HG03342 (cell line): ENCODE results near the gene OR52J3.
"Not testable (repeated sequence)": the region's sequence is repeated elsewhere in the genome, so short reads cannot be mapped to it uniquely, and the experiment has no call there.

Experiments
- ATAC-seq: cut with Tn5 transposase; IDR thresholded peaks from one replicate; pipeline ENCODE4 v1.9.1; 2021; ENCODE audit warnings: mild to moderate bottlenecking, moderate library complexity; ENCODE audit not compliant: unreplicated experiment

The OR52J3 gene

GRCh38 chr11:5046226-5046625, at the start of gene OR52J3:
OR52J3 (plus strand) TSS chr11:5046526; CDS start chr11:5046526, 0 bp downstream.
- ATAC-seq = no peak

- no peak for ATAC-seq
Observed at GRCh38 chr11:5004424-5005274, 41.7 kb upstream of the OR52J3 start.

DNA sequence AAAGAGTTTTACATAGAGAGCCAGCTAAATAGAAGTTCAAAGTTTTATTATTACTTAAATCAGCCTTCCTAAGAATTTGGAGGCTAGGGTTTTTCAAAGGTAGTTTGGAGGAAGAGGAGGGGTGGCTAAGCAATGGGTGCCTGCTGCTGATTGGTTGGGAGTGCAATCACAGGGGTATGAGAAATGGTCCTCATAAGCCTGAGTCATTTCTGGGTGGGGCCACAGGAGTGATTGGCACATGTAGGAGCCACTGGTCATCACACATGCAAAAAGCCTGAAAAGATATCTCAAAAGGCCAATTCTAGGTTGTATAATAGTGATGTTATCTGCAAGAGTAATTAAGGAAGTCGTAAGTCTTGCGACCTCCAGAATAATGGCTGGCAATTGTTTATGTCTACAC, 38.8 kb upstream of the OR52J3 start:
- no peak for ATAC-seq

- ATAC-seq = no peak
Observed at GRCh38 chr11:5011254-5011653, 35.1 kb upstream of the OR52J3 start.

DNA sequence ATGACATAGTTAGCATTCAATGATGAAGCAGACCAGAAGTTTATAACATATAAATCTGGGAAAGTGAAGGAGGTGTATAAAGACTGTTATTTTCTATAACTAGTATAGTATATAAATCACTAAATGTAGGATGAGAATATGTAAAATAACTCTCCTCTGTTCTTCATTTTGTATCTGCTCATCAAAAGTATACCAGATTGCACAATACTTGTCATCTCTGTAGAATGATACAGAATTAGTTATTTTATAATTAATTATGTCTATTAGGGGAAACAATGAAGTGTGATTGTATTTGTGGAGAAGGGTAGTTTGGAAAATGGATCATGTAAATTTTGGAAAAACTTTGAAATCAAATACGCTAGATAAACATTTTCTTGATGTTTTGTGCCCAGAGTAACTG, 33.3 kb upstream of the OR52J3 start:
- no peak for ATAC-seq

DNA sequence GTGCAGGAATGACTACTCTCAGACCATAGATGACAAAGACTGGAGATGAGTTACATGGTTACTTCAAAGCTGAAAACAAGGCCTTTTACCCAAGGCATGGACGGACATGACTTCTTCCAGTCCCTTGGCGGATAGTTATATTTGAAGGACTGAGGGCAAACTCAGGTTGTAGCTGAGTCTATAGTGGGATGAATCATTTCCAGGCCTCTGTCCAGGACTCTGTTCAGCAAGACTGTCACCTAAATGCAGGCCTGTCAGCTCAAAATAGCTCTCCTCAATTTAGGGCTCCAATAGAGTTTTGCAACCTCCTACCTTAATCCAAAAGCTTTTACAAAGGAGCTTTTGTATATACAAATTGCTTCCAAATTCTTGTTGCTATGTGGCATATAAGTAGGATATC, 24.3 kb upstream of the OR52J3 start:
- no peak for ATAC-seq

DNA sequence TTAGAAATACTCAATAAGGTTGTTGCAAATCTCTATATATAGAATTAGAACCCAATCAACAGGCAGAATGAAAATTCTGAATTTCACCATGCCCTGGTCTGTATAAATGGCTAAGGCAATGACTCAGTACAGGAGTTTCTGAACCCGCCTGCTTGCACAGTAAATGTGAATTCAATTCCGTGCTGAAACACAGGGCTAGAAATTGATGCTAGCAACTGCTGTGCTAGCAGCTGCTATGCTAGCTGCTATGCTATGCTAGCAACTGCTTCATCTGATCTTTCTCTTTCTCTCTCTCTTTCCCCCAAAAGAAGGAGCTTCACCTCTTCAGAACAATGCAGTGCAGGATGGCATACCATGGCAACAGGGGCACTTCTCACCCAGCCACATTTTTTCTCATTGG, 9.7 kb upstream of the OR52J3 start:
- no peak for ATAC-seq

DNA sequence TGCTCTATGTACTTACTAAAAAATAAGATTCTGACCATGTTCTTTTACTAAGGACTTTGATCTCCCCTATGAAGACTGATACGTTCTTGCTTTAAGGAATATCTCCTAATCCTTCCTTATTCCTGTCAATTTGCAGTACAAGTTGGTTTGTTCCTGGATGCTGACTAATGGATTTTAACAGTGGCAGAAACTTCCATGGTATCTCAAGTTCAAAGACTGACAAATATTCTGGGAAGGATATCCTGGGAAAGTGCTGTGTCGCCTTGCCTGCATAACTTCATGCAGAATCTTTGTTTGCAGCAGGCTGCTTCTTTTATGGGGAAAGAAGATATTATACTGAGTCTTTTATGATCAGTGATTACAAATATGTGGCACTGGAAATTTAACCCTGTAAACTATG, 8.4 kb upstream of the OR52J3 start:
- ATAC-seq = no peak

GRCh38 chr11:5038341-5038740, 8.0 kb upstream of the OR52J3 start:
- no peak for ATAC-seq

- ATAC-seq = no peak
Observed at GRCh38 chr11:5040876-5041275, 5.5 kb upstream of the OR52J3 start.

DNA sequence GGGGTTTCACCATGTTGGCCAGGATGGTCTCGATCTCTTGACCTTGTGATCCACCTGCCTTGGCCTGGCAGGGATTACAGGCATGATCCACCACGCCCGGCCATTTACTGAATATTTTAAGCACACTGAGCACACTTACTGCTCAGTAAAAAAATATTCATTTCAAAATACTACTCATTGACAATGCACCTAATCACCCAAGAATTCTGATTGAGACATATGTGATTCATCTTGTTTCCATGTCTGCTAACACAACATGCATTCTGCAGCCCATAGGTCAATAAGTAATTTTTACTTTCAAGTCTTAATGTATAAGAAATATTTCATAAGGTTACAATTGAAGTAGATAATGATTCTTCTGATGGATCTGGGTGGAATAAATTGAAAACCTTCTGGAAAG, 4.2 kb upstream of the OR52J3 start:
- ATAC-seq = no peak

DNA sequence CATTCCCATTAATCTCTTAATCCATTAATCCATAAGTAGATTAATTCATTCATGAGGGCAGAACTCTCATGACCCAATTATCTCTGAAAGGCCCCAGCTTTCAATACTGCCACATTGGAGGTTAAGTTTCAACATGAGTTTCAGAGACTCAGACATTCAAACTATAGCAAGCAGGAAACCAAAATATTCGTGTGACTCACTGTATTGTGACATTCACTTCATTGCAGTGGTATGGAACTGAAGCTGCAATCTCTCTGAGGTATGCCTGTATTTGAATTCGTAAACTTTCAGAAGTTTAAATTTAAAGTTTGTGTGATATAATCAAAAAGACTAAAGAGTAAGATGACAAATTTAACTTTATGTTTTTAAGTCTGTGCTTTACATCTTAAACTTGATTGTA, 2.9 kb upstream of the OR52J3 start:
- no peak for ATAC-seq

- no peak for ATAC-seq
Observed at GRCh38 chr11:5046754-5047330, 516 bp downstream of the OR52J3 start.

DNA sequence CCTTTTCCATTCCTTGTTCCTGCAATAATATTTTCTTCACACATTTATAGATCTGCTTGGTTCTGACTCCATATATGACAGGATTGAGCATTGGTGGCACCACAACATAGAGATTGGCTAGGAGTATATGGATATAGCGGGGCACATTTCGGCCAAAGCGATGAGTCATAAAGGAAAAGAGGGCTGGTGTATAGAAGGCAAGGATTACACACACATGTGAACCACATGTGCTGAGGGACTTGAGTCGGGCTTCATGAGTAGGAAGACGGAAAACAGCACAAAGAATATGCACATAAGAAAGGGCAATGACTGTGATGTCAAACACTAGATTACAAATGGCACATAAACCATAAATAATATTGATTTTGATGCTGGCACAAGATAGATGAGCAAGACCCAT, 12.4 kb downstream of the OR52J3 start:
- not testable (repeated sequence) for ATAC-seq

GRCh38 chr11:5059391-5059790, 13.1 kb downstream of the OR52J3 start, which contains the start of gene OR52E2:
OR52E2 (minus strand) TSS chr11:5059627; CDS start chr11:5059627, 0 bp downstream.
- ATAC-seq = no peak

DNA sequence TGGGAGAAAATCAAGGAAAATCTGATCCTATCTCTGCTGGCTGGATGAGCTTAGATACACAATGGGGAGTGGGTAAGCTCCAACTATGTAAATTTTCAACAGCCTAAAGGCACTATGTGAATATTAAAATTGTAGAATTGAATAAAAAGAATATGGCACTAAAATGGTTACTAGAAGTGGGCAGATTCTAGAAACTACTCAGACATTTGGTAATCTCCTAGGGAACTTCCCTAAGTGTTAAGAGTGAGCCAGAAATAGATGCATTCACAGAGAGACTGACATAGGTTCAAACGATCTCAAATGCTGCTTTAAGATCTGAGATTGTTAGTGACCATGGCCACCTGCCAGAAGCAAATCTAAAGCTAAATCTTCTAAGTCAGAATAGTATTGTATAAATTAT, 18.7 kb downstream of the OR52J3 start:
- no peak for ATAC-seq

DNA sequence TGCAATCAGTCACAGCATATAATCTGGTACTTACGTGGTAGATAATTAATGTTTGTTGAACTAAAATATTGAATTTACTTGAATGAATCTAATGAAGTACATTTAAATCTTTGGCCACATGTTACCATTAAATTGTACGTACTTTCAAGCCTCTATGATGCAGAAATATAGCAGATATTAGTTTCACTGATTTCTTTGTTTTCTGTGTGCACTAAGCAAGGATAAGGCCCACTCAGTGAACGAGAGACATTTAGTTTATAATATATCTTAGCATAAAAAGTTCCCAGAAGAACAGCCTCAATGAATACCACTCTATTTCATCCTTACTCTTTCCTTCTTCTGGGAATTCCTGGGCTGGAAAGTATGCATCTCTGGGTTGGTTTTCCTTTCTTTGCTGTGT, 22.9 kb downstream of the OR52J3 start, which contains the start of gene OR52E1:
OR52E1 (plus strand) TSS at position 301 of the 400 bp plus-strand sequence.
- no peak for ATAC-seq

GRCh38 chr11:5071799-5072198, 25.5 kb downstream of the OR52J3 start:
- ATAC-seq = no peak

GRCh38 chr11:5081405-5081804, 35.1 kb downstream of the OR52J3 start:
- ATAC-seq = no peak

- ATAC-seq = no peak
Observed at GRCh38 chr11:5083602-5084001, 37.3 kb downstream of the OR52J3 start.

GRCh38 chr11:5088556-5088955, 42.2 kb downstream of the OR52J3 start:
- ATAC-seq = no peak

DNA sequence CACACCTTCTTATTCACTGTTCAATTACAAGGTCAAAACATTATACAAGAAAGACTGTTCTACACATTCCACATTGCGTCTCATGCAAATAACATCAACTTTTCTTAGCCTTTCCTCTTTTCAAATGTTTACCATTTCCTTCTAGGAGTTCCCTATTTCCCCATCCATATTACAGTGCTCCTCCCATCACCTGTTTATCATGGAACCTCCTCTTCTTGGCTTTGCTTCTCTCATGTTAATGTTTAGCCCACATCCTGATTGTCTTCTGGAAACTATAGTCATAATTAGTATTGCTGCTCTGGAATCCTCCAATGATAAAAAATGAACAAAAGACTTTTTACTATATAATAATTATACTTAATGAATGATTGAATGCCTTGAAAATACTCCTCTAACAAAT, 44.3 kb downstream of the OR52J3 start:
- ATAC-seq = no peak
